Activated CD8-positive, alpha-beta memory T cell treated with anti-CD3 and anti-CD28 coated beads, Interleukin-2, amount 50 U/mL, for 48 hours (primary cell): ENCODE results near the gene HEY2.
"Not testable (repeated sequence)": the region's sequence is repeated elsewhere in the genome, so short reads cannot be mapped to it uniquely, and the experiment has no call there.

Experiments
- DNase-seq: peaks from one replicate; pipeline ENCODE4 v3.0.0-alpha.2; 2020

The HEY2 gene

DNA sequence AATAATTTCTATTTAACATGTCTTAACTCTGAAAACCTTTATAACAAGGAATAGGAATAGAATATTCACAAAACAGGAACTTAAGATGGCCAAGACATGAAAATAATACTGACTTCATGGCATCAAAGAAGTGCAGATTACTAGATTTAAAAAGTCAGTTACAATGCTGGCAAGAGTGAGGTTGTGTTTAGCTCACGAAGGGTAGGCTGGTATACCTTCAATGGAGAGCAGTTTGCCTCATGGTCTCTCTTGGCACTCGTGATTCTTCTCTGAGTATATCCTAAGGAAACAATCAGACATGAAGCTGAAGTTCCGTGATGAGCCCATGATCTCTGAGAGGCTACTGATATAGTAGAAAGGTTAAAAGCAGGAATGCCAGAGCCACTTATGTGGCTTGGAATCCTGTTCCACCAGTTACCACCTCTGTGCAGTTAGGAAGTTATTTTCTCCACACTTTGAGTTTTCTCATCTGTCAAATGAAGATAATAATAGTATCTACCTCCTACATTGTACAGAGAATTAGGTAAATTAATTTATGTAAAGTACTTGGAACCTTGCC lies 48.5 kb downstream of the HEY2 start:
- DNase-seq = no peak

DNA sequence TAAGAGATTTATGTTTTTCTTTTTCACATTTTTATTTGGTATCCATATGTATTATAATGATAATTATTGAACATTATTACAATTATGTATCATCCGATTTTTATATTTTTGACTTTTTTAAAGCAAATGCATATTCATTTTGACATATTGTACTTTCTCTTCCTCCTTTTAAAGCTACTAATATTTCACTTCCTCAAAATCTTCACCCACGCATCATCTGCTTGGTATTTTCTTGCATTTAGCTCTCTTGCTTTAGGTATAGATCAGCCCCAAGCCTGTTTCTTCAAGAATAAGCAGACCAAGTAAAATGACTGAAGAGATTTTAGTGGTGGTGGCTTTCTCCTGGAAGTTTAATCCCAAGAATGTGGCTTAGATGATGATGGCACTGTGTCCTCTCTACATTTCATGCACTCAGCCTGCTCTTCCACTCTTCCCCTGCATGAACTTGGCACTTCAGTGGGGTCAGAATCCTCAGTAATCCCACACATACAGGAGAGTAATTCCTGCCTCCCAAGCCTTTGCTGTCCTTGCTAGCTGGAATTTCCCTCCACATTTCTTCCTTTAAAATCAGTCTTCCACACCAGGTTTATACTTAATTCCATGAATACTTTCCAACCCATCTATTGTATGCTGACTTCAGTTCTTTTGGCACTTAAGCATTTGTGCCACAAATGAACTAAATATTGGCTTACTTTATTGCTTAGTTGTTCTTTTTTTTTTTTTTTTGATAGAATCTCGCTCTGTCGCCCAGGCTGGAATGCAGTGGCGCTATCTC lies 49.5 kb downstream of the HEY2 start:
- DNase-seq = no peak

DNA sequence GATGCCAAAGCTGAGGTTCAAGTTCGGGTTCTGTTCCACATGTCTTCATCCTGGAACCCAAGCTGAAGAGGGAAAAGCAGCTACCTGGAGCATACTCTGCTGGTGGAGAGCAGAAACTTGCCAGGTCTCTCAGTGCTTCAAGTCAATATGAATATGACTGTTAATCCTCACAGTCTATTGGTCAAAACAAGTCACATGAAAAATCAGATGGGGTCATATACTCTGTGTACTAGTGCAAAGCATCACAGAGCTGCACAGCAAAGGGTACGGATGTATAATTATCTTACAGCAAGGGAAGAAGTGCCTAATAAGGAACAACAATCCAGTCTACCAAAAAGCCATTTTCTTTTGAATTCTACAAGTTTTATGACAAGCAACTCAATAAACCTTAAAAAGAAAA lies 53.0 kb downstream of the HEY2 start:
- DNase-seq = no peak

DNA sequence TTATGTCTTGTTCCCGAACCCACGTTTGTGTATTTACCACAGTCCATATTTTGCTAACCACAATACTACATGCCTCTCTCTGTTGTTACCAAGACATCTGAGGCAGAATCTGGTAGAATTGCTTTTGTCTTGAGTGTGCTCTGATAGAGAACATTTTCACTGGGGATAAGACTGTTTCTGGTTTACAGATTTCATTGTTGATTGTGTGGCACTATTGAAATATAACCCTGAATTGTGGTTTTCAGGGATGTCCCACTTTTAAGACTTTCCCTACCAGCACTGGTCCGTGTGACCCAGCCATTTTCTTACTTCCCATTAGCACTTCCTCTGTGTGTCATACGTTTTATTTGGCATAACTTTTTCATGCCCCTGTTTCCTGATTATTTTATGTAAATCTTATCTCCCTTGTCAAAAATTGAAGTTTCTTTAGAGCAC lies 53.5 kb downstream of the HEY2 start:
- DNase-seq = no peak

DNA sequence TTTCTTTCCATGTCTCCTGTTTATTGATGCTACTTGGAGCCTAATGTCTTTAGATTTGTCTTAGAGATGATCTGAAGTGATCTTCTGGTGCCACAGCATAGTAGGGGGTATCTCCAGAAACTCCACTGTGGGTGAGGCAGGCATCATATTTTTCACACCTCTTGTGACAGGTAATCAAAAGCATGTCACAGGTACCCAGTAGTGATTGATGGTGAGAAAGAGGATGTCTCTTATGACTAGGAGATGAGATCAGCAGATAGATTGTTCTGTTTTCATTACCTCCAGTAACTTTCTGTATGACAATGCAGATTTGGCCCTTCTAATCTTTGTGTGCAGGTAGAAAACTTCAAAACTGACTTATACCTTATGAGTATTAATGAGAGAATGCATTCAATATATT lies 54.8 kb downstream of the HEY2 start:
- no peak for DNase-seq

DNA sequence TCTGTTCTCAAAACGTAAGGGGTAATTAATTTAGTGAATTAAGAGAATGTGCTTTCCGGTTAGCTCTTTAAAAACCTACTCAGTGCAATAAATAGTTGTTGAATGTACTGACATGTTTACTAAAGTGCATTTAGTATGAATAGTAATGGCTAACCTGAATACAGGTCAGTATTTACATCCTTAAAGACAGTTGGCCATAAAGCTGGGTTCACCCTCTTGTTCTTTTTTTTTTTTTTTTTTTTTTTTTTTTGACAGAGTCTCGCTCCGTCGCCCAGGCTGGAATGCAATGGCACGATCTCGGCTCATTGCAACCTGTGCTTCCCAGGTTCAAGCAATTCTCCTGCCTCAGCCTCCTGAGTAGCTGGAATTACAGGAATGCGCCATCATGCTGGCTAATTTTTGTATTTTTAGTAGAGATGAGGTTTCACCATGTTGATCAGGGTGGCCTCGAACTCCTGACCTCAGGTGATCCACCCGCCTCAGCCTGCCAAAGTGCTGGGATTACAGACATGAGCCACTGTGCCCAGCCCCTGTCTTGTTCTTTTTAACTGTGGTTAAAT lies 55.5 kb downstream of the HEY2 start:
- not testable (repeated sequence) for DNase-seq

DNA sequence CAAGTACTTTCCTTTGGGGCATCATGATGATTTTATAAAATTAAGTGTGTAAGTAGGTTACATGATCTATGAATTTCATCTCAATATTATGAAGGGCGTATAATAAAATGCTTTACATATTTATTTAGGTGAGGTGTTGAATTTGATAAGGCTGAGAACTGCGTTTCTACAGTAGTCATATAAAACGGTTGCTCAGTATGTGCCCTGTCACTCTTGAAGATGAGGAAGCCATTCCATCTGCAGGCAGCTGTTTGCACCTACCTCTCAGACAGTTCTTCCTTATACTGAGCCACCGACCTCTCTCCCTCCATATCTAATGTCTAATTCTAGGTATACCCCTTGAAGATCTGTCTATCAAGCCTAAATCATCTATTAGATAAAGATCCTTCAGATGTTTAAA lies 57.4 kb downstream of the HEY2 start:
- DNase-seq = no peak

DNA sequence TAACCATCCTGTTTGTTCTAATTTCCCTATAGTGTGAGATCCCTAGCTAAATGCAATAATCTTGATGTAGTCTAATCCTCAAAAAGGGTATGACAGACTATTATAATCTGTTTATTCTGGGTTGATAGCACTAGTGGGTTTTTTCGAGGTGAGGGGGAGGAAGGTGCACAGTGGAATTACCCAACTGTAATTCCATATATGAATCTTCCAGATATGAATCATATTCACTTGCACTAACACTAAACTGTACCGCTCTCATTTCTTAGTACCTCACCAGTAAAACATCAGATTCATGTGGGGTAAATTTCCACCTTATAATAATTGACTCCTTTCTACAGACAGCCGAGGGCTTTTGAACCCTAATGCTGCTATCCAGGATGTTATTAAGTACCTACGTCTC lies 57.9 kb downstream of the HEY2 start:
- DNase-seq = no peak

DNA sequence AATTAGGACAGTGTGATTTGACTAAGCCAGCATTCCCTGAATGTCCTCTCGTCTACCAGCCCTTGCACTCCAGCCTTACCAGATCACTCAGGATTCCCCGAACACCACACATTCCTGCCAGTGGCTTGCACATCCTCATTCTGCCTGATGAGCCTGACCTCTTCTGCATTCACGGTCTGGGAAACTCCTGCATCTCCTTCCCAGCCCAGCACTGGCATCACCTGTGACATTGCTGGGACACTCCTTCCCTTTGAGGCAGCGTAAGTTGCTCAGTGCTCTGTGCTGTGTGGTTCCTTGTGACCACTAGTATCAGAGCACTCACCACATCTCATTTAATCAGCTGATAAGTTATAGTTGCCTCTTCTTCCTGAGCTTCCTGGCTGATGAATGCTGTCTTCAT lies 58.6 kb downstream of the HEY2 start:
- no peak for DNase-seq

DNA sequence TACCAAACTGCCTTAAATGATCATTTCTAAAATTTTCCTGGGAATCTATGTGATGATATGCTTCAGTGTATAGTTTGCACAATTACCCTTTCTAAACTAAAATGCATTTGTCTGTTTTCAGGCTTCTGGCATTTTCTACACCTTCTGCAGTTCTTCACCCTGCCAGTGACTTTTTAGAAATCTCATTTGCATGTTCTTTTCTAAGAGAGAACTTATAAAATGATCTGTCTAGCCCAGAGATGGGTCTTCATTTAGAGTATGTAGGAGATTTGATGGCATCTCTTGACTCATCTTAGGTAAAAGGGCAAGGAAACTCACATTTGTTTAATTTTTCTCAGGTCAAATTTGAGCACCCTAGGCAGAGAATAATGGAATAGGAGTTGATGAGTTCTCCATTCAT lies 59.2 kb downstream of the HEY2 start:
- no peak for DNase-seq

DNA sequence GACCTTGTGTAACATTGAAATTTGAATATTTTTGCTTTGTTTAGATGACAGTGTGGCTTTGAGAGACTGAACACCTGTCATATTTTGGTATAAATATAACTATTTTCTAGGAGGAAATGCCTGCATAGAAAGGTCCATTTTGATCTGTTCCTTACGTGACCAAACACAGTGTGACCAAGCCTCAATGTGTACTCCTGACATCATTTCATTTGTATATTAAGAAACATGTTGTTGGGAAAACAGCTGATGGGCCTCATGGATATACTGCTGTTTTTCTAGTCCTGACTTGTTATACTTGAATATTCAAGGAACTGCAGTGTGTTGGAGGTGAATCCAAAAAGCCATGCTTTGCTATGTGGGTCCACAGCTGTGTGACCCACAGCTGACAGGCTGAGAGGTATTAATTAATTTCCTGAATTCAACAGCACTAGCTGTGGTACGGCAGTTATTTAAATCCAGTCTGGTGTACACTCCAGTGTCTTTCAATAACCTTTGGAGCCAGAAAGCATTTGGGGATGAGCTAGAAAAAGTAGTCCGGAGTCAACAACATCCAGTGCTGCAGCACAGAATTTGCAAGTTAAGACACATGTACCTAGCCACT lies 60.2 kb downstream of the HEY2 start:
- DNase-seq = no peak

DNA sequence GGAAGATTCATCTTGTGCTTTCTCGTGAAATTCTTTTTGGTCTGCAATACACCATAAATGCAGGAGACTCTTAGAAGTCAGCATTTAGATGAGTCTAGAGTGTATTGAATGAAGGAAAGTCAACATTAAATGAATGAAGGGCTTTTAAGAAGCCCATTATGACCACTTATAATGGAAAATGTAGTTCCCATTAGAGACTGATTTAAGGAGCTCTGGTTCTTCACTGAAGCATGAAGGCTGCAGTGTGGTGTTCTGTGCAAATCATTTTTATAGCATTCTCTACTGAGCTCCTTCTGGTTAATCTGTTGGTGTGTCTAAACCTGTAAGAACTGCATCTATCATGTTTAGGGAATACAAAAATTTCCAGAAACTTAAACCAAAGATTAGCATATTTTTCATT lies 61.0 kb downstream of the HEY2 start:
- no peak for DNase-seq
